D341Med (cell line): ENCODE results near the gene EIF3A.
"Not testable (repeated sequence)": the region's sequence is repeated elsewhere in the genome, so short reads cannot be mapped to it uniquely, and the experiment has no call there.

ENCODE experiments used
- DNase-seq: peaks from one replicate; pipeline ENCODE4 v3.0.0; 2012; ENCODE audit warnings: low spot score

Gene EIF3A

GRCh38 chr10:119080521-119081259 is at the start of gene EIF3A:
TSS of gene EIF3A (minus strand) at chr10:119080817. CDS start at chr10:119080676, 141 bp downstream.
- DNase-seq = peak; percentile 93

- no peak for DNase-seq
Measured at GRCh38 chr10:119129721-119130120, 49.1 kb upstream of the EIF3A start.

GRCh38 chr10:119125942-119126341 is 45.3 kb upstream of the EIF3A start:
- DNase-seq = no peak

GRCh38 chr10:119120875-119121274 is 40.3 kb upstream of the EIF3A start:
- no peak for DNase-seq

- DNase-seq = no peak
Measured at GRCh38 chr10:119120413-119120867, 39.8 kb upstream of the EIF3A start.

- DNase-seq = no peak
Measured at GRCh38 chr10:119119400-119119799, 38.8 kb upstream of the EIF3A start.

- DNase-seq = no peak
Measured at GRCh38 chr10:119118231-119118630, 37.6 kb upstream of the EIF3A start.

GRCh38 chr10:119116326-119116951 is 35.8 kb upstream of the EIF3A start:
- DNase-seq = no peak

GRCh38 chr10:119115926-119116325 is 35.3 kb upstream of the EIF3A start:
- no peak for DNase-seq

- no peak for DNase-seq
Measured at GRCh38 chr10:119113751-119114732, 33.4 kb upstream of the EIF3A start.

- DNase-seq = no peak
Measured at GRCh38 chr10:119112056-119112455, 31.4 kb upstream of the EIF3A start.

GRCh38 chr10:119107771-119108170 is 27.2 kb upstream of the EIF3A start:
- not testable (repeated sequence) for DNase-seq

- not testable (repeated sequence) for DNase-seq
Measured at GRCh38 chr10:119107106-119107505, 26.5 kb upstream of the EIF3A start.

GRCh38 chr10:119105899-119106298 is 25.3 kb upstream of the EIF3A start:
- DNase-seq = not testable (repeated sequence)

GRCh38 chr10:119105155-119105554 is 24.5 kb upstream of the EIF3A start:
- DNase-seq = no peak

- no peak for DNase-seq
Measured at GRCh38 chr10:119104654-119105015, 24.0 kb upstream of the EIF3A start.

GRCh38 chr10:119103903-119104653 is 23.5 kb upstream of the EIF3A start, which contains the start of gene DENND10:
TSS of gene DENND10 (plus strand) at chr10:119104113. CDS start at chr10:119104143, 30 bp downstream.
- DNase-seq = peak; percentile 95

GRCh38 chr10:119103241-119103902 is 22.8 kb upstream of the EIF3A start:
- no peak for DNase-seq

- no peak for DNase-seq
Measured at GRCh38 chr10:119101366-119102098, 20.9 kb upstream of the EIF3A start.
